ENCODE data around the gene FRS2. TPM values are rescaled to one million over a fixed set of nuclear protein-coding genes. Genes with fewer than 3 reads are reported as not detected.

The FRS2 gene
- total and polyA plus RNA-seq, 10 donors = 3.4 to 51.7 (median 26.5) TPM

GRCh38 chr12:69438539-69438938, 31.6 kb upstream of the FRS2 start:
- Histone ChIP-seq H3K4me1 (no peaks in the 10 kb centered on the region), H3K27me3 (replicated peaks in 1 of 7) (no peaks in the 10 kb centered on the region), H3K27ac (no peak overlapping the region), H3K9me3 (no peaks in the 10 kb centered on the region), H3K36me3 (no peaks in the 10 kb centered on the region), H3K4me3 (no peak overlapping the region)
- TF ChIP-seq, protein P1, sequence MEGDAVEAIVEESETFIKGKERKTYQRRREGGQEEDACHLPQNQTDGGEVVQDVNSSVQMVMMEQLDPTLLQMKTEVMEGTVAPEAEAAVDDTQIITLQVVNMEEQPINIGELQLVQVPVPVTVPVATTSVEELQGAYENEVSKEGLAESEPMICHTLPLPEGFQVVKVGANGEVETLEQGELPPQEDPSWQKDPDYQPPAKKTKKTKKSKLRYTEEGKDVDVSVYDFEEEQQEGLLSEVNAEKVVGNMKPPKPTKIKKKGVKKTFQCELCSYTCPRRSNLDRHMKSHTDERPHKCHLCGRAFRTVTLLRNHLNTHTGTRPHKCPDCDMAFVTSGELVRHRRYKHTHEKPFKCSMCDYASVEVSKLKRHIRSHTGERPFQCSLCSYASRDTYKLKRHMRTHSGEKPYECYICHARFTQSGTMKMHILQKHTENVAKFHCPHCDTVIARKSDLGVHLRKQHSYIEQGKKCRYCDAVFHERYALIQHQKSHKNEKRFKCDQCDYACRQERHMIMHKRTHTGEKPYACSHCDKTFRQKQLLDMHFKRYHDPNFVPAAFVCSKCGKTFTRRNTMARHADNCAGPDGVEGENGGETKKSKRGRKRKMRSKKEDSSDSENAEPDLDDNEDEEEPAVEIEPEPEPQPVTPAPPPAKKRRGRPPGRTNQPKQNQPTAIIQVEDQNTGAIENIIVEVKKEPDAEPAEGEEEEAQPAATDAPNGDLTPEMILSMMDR (IDR thresholded peaks at IDR 0.05 in 8 of 11, conservative IDR thresholded peaks at IDR 0.05 in 3 of 11) = no peak
- no peak for TF ChIP-seq POLR2AphosphoS5 (IDR thresholded peaks at IDR 0.05)
- TF ChIP-seq POLR2A (IDR thresholded peaks at IDR 0.05) = no peak
- DNase-seq = no peak
- intact Hi-C loops (cut with DNase I; ENCODE audit: low total_unique reads) = no loop called here
- 76 to 96% (median 93%) methylated on average over 3 of the region's 3 CpGs for WGBS, 5 donors

DNA sequence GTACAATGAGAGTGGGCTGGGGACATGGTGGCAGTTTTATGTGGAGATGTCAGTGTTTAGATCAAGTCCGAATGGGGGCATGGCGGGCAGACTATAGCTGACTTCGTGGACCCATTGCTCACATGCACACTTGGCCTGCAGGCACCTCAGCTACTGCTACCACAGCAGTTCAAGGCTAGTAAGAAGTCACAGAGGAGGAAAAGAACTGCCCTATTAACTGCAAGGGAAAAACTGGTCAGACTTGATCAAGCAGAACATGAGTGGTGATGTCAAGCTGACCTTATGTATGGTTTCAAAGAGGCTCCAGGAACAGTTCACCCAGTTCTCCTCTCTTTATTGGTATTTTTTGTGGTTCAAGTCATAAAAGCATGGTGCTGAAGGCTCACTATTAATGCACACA, 30.2 kb upstream of the FRS2 start:
- intact Hi-C loops (cut with DNase I; ENCODE audit: low total_unique reads) = no loop called here
- WGBS, 5 donors = 88 to 96% (median 91%) methylated on average over 3 of the region's 3 CpGs

GRCh38 chr12:69440886-69441285, 29.3 kb upstream of the FRS2 start:
- H3K4me1 ChIP-seq = no peaks in the 10 kb centered on the region
- no peaks in the 10 kb centered on the region for H3K27me3 ChIP-seq (replicated peaks in 1 of 7)
- H3K27ac ChIP-seq = no peak overlapping the region
- no peak for DNase-seq
- no peaks in the 10 kb centered on the region for H3K9me3 ChIP-seq
- intact Hi-C loops (cut with DNase I; ENCODE audit: low total_unique reads) = no loop called here
- TF ChIP-seq, protein P1 (IDR thresholded peaks at IDR 0.05 in 8 of 11, conservative IDR thresholded peaks at IDR 0.05 in 3 of 11) = no peak
- TF ChIP-seq POLR2AphosphoS5 (IDR thresholded peaks at IDR 0.05) (no peak), POLR2A (IDR thresholded peaks at IDR 0.05) (no peak)
- 86 to 93% (median 87%) methylated on average over 2 of the region's 2 CpGs for WGBS, 5 donors
- H3K36me3 ChIP-seq = no peaks in the 10 kb centered on the region
- H3K4me3 ChIP-seq = no peak overlapping the region

More for the DNA sequence above, 30.2 kb upstream of the FRS2 start:
- no peak overlapping the region for H3K27ac ChIP-seq
- H3K9me3 ChIP-seq = no peaks in the 10 kb centered on the region
- no peak for TF ChIP-seq POLR2A (IDR thresholded peaks at IDR 0.05)
- no peak for TF ChIP-seq POLR2AphosphoS5 (IDR thresholded peaks at IDR 0.05)
- TF ChIP-seq, protein P1 (IDR thresholded peaks at IDR 0.05 in 8 of 11, conservative IDR thresholded peaks at IDR 0.05 in 3 of 11) = no peak
- no peak overlapping the region for H3K4me3 ChIP-seq
- no peaks in the 10 kb centered on the region for H3K27me3 ChIP-seq (replicated peaks in 1 of 7)
- no peaks in the 10 kb centered on the region for H3K36me3 ChIP-seq
- no peaks in the 10 kb centered on the region for H3K4me1 ChIP-seq
- no peak for DNase-seq

GRCh38 chr12:69442894-69443293, 27.3 kb upstream of the FRS2 start:
- 84 to 92% (median 87%) methylated on average over 3 of the region's 3 CpGs for whole genome bisulfite sequencing, 5 donors
- intact Hi-C loops (cut with DNase I; ENCODE audit: low total_unique reads) = no loop called here
- TF ChIP-seq POLR2A (IDR thresholded peaks at IDR 0.05) (no peak), POLR2AphosphoS5 (IDR thresholded peaks at IDR 0.05) (no peak)
- TF ChIP-seq, protein P1 (IDR thresholded peaks at IDR 0.05 in 8 of 11, conservative IDR thresholded peaks at IDR 0.05 in 3 of 11) = no peak
- H3K4me3 ChIP-seq = no peak overlapping the region
- no peaks in the 10 kb centered on the region for H3K9me3 ChIP-seq
- H3K27me3 ChIP-seq (replicated peaks in 1 of 7) = no peaks in the 10 kb centered on the region
- no peaks in the 10 kb centered on the region for H3K4me1 ChIP-seq
- no peak overlapping the region for H3K27ac ChIP-seq
- H3K36me3 ChIP-seq = no peaks in the 10 kb centered on the region
- no peak for DNase-seq

Measured in spleen (tissue), 11 donors.